ENCODE data around the gene NPTX2. TPM values are rescaled to one million over a fixed set of nuclear protein-coding genes. Genes with fewer than 3 reads are reported as not detected.

The NPTX2 gene
- total RNA-seq, 1 experiment from 2014 or later: not detected

DNA sequence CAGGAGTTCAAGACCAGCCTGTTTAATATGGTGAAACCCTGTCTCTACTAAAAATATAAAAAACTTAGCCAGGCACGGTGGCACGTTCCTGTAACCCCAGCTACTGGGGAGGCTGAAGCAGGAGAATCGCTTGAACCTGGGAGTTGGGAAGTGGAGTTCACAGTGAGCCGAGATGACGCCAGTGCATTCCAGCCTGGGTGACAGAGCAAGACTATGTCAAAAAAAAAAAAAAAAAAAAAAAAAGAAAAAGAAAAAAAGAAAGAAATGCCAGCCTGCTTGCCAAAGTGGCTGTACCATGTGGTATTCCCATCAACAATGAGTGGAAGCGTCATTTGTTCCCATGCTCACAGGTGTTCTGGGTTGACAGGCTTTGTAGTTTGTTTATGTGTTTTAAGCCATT, 43.3 kb upstream of the NPTX2 start:
- Mint-ChIP-seq H3K9me3 (ENCODE audit: unreplicated experiment) (peaks cover 26% of the 10 kb centered on the region), H3K36me3 (ENCODE audit: insufficient read depth, unreplicated experiment) (no peaks in the 10 kb centered on the region), H3K27ac (ENCODE audit: unreplicated experiment) (no peak overlapping the region), H3K4me3 (ENCODE audit: unreplicated experiment) (no peak overlapping the region), H3K4me1 (ENCODE audit: low read depth, unreplicated experiment) (no peaks in the 10 kb centered on the region), H3K27me3 (ENCODE audit: insufficient read depth, unreplicated experiment) (peaks cover 11% of the 10 kb centered on the region)
- no peaks in the 10 kb centered on the region for H3K27me3 ChIP-seq (replicated peaks; ENCODE audit: control insufficient read depth, insufficient read depth, low read length)
- intact Hi-C loops (cut with micrococcal nuclease; ENCODE audit: unreplicated experiment): no loop called here
- TF ChIP-seq, protein P1, sequence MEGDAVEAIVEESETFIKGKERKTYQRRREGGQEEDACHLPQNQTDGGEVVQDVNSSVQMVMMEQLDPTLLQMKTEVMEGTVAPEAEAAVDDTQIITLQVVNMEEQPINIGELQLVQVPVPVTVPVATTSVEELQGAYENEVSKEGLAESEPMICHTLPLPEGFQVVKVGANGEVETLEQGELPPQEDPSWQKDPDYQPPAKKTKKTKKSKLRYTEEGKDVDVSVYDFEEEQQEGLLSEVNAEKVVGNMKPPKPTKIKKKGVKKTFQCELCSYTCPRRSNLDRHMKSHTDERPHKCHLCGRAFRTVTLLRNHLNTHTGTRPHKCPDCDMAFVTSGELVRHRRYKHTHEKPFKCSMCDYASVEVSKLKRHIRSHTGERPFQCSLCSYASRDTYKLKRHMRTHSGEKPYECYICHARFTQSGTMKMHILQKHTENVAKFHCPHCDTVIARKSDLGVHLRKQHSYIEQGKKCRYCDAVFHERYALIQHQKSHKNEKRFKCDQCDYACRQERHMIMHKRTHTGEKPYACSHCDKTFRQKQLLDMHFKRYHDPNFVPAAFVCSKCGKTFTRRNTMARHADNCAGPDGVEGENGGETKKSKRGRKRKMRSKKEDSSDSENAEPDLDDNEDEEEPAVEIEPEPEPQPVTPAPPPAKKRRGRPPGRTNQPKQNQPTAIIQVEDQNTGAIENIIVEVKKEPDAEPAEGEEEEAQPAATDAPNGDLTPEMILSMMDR (IDR thresholded peaks at IDR 0.05; ENCODE audit: insufficient read depth in 1 of 2, low read depth in 1 of 2, low read length in 1 of 2, severe bottlenecking in 1 of 2, unreplicated experiment in 1 of 2): no peak
- CTCF ChIA-PET: no interaction called here
- peaks cover 6% of the 10 kb centered on the region for H3K9me3 ChIP-seq
- DNase-seq: no peak
- no peaks in the 10 kb centered on the region for H3K36me3 ChIP-seq (ENCODE audit: control insufficient read depth, insufficient read depth, low read length)
- H3K4me3 ChIP-seq (ENCODE audit: low read depth, low read length): no peak overlapping the region
- no peaks in the 10 kb centered on the region for H3K4me1 ChIP-seq
- BruUV-seq (replicated peaks): no TSS peak
- POLR2A ChIA-PET: no interaction called here

DNA sequence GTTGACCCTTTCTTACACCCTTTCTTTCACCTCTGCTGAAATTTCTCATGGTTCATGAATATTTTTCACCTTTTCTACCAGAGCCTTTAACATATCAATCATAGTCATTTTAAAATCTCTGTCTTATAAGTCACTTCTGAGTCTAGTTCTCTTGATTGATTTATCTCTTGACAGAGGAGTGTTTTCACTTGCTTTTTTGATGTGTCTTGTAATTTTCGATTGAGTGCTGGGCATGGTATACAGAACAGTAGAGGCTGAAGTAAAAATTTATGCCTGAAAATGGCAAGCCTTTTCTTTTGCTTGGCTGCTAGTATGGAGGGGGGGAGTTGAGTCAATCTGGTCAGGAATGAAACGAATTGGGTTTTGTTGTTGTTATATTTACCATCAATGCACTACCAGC, 41.2 kb upstream of the NPTX2 start:
- peaks cover 4% of the 10 kb centered on the region for H3K27me3 Mint-ChIP-seq (ENCODE audit: insufficient read depth, unreplicated experiment)
- Histone ChIP-seq H3K36me3 (ENCODE audit: control insufficient read depth, insufficient read depth, low read length) (no peaks in the 10 kb centered on the region), H3K27me3 (replicated peaks; ENCODE audit: control insufficient read depth, insufficient read depth, low read length) (no peaks in the 10 kb centered on the region), H3K9me3 (peaks cover 6% of the 10 kb centered on the region), H3K4me3 (ENCODE audit: low read depth, low read length) (no peak overlapping the region), H3K4me1 (no peaks in the 10 kb centered on the region)
- H3K36me3 Mint-ChIP-seq (ENCODE audit: insufficient read depth, unreplicated experiment): no peaks in the 10 kb centered on the region
- H3K4me3 Mint-ChIP-seq (ENCODE audit: unreplicated experiment): no peak overlapping the region
- intact Hi-C loops (cut with micrococcal nuclease; ENCODE audit: unreplicated experiment): no loop called here
- BruUV-seq (replicated peaks): no TSS peak
- no peaks in the 10 kb centered on the region for H3K4me1 Mint-ChIP-seq (ENCODE audit: low read depth, unreplicated experiment)
- POLR2A ChIA-PET: no interaction called here
- H3K27ac Mint-ChIP-seq (ENCODE audit: unreplicated experiment): no peak overlapping the region
- TF ChIP-seq, protein P1 (IDR thresholded peaks at IDR 0.05; ENCODE audit: insufficient read depth in 1 of 2, low read depth in 1 of 2, low read length in 1 of 2, severe bottlenecking in 1 of 2, unreplicated experiment in 1 of 2): no peak
- no peak for DNase-seq
- peaks cover 26% of the 10 kb centered on the region for H3K9me3 Mint-ChIP-seq (ENCODE audit: unreplicated experiment)
- CTCF ChIA-PET: no interaction called here

DNA sequence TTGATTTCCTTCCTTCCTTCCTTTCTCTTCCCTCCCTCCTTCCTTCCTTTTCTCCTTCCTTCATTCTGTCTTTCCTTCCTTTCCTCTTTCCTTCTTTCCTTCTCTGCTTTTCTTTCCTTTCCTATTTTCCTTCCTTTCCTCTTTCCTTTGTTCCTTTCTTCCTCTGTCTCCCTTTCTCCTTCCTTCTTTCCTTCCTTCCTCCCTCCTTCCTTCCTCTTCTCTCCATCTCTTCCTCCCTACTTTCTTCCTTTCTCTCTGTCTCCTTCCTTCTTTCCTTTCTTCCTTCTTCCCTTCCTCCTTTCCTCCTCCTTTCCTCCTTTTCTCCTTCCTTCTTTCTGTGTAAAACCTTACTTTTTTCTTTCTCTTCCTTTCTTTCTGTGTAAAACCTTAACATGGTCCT, 32.3 kb upstream of the NPTX2 start:
- H3K9me3 ChIP-seq: no peaks in the 10 kb centered on the region; the same call in 1 of the 2 replicates
- Mint-ChIP-seq H3K27ac (ENCODE audit: unreplicated experiment) (no peak overlapping the region), H3K36me3 (ENCODE audit: insufficient read depth, unreplicated experiment) (no peaks in the 10 kb centered on the region), H3K4me3 (ENCODE audit: unreplicated experiment) (no peak overlapping the region), H3K9me3 (ENCODE audit: unreplicated experiment) (peaks cover 17% of the 10 kb centered on the region), H3K4me1 (ENCODE audit: low read depth, unreplicated experiment) (no peaks in the 10 kb centered on the region), H3K27me3 (ENCODE audit: insufficient read depth, unreplicated experiment) (peaks cover 13% of the 10 kb centered on the region)
- ChIA-PET CTCF (no interaction called here), POLR2A (no interaction called here)
- intact Hi-C loops (cut with micrococcal nuclease; ENCODE audit: unreplicated experiment): no loop called here
- DNase-seq: no peak
- TF ChIP-seq, protein P1 (IDR thresholded peaks at IDR 0.05; ENCODE audit: insufficient read depth in 1 of 2, low read depth in 1 of 2, low read length in 1 of 2, severe bottlenecking in 1 of 2, unreplicated experiment in 1 of 2): no peak
- no peaks in the 10 kb centered on the region for H3K4me1 ChIP-seq
- H3K36me3 ChIP-seq (ENCODE audit: control insufficient read depth, insufficient read depth, low read length): no peaks in the 10 kb centered on the region
- H3K27me3 ChIP-seq (replicated peaks; ENCODE audit: control insufficient read depth, insufficient read depth, low read length): no peaks in the 10 kb centered on the region
- no peak overlapping the region for H3K4me3 ChIP-seq (ENCODE audit: low read depth, low read length)
- no TSS peak for BruUV-seq (replicated peaks)
